AG04449 (cell line): Measurements from ENCODE around the gene MLXIP.
"Not testable (repeated sequence)": the region's sequence is repeated elsewhere in the genome, so short reads cannot be mapped to it uniquely, and the experiment has no call there.

Experiments used
- CTCF ChIA-PET: fragments of 350-600 bp; formaldehyde crosslinking; extraction: SDS; loops from one replicate; lab custom pipeline; 2021; ENCODE audit warnings: antibody characterized with exemption; lab: Yijun Ruan, JAX
- POLR2A ChIA-PET: fragments of 400-600, 350-600 bp; formaldehyde crosslinking; extraction: SDS; loops from one replicate; lab custom pipeline; 2020; ENCODE audit warnings: antibody characterized with exemption, inconsistent platforms; lab: Yijun Ruan, JAX
- DNase-seq: peaks from one replicate; pipeline ENCODE4 v3.0.0-alpha.2; 2010; ENCODE audit warnings: low read depth, low spot score
- H3K4me3 ChIP-seq: 2 replicates; pipeline ENCODE4 v1.5.1; 2011; ENCODE audit warnings: low read depth, mild to moderate bottlenecking, control low read depth, low read length
- TF ChIP-seq, protein P1 (sequence below): IDR thresholded peaks from one replicate; pipeline ENCODE4 v1.5.1; 2011; ENCODE audit warnings: mild to moderate bottlenecking, moderate library complexity, low read length, control low read depth, inconsistent platforms; ENCODE audit not compliant: insufficient read depth; ENCODE audit errors: missing control alignments

Gene MLXIP

DNA sequence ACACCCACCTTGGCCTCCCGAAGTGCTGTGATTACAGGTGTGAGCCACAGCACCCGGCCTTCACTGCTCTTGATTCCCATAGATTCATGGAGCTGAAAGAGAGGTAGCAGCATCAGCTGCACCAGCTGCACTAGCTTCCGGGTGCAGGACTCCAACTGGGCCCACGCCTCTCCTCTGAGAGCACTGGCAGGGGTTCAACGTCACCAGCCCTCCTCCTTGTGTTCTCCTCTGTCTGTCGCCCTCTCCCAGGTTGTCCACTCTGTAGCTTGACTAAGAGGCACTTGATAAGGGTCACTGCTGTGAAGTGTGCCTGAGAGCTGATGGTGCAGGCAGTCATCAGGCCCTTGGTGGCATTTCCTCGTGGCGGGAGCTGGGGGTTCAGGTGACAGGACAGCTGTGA is 28.3 kb downstream of the MLXIP start:
- H3K4me3 ChIP-seq = no peak overlapping the region
- no peak for DNase-seq
- ChIA-PET CTCF (interaction anchor here (0.9 to 7.8 kb wide), 7 partner anchors 9 to 53 kb away, joined by 3 to 85 read pairs (median 4); no protein-coding TSS in a partner anchor), POLR2A (interaction anchor here (0.8 to 1.2 kb wide), 4 partner anchors 8 to 28 kb away, joined by 3 to 6 read pairs (median 3); partner anchors contain the start of gene MLXIP)
- TF ChIP-seq, protein P1, sequence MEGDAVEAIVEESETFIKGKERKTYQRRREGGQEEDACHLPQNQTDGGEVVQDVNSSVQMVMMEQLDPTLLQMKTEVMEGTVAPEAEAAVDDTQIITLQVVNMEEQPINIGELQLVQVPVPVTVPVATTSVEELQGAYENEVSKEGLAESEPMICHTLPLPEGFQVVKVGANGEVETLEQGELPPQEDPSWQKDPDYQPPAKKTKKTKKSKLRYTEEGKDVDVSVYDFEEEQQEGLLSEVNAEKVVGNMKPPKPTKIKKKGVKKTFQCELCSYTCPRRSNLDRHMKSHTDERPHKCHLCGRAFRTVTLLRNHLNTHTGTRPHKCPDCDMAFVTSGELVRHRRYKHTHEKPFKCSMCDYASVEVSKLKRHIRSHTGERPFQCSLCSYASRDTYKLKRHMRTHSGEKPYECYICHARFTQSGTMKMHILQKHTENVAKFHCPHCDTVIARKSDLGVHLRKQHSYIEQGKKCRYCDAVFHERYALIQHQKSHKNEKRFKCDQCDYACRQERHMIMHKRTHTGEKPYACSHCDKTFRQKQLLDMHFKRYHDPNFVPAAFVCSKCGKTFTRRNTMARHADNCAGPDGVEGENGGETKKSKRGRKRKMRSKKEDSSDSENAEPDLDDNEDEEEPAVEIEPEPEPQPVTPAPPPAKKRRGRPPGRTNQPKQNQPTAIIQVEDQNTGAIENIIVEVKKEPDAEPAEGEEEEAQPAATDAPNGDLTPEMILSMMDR = no peak

DNA sequence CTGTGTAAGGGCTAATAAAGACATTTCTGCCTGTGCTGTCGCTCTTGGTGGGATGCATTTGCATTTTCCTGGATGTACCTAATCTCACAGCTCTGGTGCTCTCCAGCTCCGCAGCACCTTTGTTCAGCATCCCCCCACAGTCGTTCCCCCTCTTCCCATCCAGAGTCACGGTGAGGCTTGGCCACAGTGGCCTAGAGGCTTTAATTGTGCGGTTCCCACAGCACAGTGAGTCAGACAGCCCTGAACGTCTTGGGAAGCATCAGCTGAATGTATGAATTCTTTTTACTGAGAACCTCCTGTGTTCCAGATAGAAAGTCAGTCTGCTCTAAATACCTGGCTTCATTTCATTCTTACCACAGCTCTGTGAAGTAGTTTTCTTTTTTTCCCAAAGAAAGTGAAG is 28.7 kb downstream of the MLXIP start:
- no peak for DNase-seq
- TF ChIP-seq, protein P1 = no peak
- CTCF ChIA-PET = interaction anchor here (1.0 to 7.8 kb wide), 6 partner anchors 9 to 53 kb away, joined by 3 to 85 read pairs (median 8); no protein-coding TSS in a partner anchor
- no peak overlapping the region for H3K4me3 ChIP-seq
- POLR2A ChIA-PET = interaction anchor here (0.8 to 1.2 kb wide), 4 partner anchors 9 to 29 kb away, joined by 3 to 6 read pairs (median 3); partner anchors contain the start of gene MLXIP

DNA sequence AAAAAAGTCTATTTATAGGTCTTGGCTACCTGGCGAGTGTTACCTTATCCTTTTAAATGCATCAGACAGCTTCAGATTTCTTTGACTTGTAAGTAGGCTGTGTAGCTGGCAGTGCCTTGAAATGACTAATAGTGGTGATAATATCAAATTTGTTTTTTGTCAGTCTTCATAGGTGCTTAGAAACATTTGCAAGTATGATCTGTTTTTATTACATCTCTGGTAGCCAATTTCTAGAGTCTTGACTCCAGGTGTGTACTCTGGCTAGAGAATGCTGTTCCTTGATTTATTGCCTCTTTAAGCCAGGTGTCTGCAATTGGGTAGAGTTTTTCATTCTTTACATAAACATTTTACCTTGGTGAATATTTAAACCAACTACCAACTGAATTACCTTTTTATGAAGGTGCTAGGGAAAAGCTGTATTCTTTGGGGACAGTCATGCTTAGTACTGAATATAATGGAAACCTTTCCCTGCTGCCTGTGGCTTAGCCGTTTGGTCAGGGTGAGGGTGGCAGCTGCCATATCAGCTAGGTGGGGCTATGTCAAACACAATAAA is 32.6 kb downstream of the MLXIP start:
- TF ChIP-seq, protein P1 = no peak
- no peak for DNase-seq
- POLR2A ChIA-PET = no interaction called here
- CTCF ChIA-PET = interaction anchor here (0.5 to 7.8 kb wide), 5 partner anchors 10 to 191 kb away, joined by 3 to 85 read pairs (median 4); no protein-coding TSS in a partner anchor
- no peak overlapping the region for H3K4me3 ChIP-seq

DNA sequence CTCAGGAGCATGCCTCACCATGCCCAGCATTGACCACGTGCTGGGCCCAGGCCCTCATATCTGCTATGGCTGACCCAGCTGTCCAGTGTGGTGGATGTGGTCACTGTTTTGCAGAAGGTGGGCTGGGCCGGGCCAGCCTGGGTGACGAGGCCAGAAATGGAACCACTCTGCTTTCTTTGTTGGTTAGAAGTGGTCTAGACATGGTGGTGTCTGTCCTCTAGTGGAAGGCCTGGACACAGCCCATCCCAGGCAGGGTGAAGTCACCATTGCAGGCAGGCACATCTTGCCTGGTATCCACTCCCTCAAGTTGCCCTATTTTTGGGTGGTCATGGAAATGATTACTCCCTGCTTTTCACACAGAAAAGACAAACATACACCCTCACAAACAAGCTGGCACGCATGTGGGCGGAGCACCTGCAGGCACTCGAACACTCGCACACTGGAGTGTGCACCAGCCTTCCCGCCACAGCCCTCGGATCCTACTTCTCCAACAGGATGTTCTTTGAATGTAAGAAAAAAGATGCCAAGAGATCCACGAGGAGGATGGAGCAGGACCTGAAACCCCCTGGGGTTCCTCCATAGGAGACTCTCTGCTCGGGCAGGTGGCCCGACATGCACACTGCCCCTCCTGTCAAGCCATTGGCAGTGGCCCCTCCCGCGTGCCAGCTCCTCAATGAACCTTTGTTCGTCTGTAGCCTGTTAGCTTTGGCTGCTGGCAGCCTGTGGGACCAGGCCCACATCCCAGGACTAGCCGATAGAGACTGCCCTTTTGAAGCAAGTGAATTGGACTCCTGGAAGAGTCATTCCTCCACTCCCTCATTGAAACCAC is 38.4 kb downstream of the MLXIP start:
- no peak overlapping the region for H3K4me3 ChIP-seq
- no peak for DNase-seq
- ChIA-PET POLR2A (no interaction called here), CTCF (interaction anchor here (0.9 to 17.0 kb wide), 6 partner anchors 8 to 89 kb away, joined by 3 to 504 read pairs (median 5); no protein-coding TSS in a partner anchor)
- TF ChIP-seq, protein P1 = no peak

DNA sequence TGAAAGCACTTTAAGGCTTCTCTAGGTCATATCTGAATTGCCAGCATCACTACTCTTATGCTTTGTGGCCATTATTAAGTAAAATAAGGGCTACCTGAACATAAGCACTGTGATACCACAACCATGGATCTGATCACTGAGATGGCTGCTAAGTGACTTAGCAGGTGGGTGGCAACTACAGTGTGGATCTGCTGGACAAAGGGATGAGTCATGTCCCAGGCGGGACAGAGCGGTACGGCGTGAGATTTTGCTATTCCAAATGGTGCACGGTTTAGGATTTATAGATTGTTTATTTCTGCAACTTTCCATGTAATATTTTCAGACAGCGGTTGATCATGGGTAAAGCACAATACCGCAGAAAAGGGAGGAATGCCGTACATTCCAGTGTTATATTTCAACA is 39.4 kb downstream of the MLXIP start:
- POLR2A ChIA-PET = no interaction called here
- CTCF ChIA-PET = interaction anchor here (17.0 kb wide), 1 partner anchor 66 kb away, joined by 504 read pairs; no protein-coding TSS in a partner anchor
- no peak for DNase-seq

DNA sequence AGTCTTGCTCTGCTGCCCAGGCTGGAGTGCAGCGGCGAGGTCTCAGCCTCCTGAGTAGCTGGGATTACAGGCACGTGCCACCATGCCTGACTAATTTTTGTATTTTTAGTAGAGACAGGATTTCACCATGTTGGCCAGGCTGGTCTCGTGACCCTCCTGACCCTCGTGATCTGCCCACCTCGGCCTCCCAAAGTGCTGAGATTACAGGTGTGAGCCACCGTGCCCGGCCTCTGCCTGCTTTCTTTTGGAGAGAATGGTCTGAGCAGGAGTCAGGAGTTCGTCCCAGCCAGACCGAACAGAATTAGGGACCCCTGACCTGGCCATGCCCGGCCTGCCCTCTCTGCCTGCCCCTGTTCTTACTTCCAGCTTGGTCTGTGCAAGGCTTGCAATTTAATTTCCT is 42.8 kb downstream of the MLXIP start:
- H3K4me3 ChIP-seq, POLR2A ChIA-PET, DNase-seq: not testable (repeated sequence)
- CTCF ChIA-PET = interaction anchor here (1.0 to 17.0 kb wide), 6 partner anchors 10 to 95 kb away, joined by 4 to 504 read pairs (median 34); no protein-coding TSS in a partner anchor

More for the DNA sequence above, 39.4 kb downstream of the MLXIP start:
- no peak overlapping the region for H3K4me3 ChIP-seq
- TF ChIP-seq, protein P1 = no peak
